SW 1271 (cell line): Measurements from ENCODE around the gene VSNL1.
A peak's percentile ranks its signal among the peaks of the same experiment; 100 is the strongest.

Experiments
- DNase-seq, 2 experiments: peaks; one replicate each; lab custom pipeline; 2025; lab: John Stamatoyannopoulos, UW

The VSNL1 gene

DNA sequence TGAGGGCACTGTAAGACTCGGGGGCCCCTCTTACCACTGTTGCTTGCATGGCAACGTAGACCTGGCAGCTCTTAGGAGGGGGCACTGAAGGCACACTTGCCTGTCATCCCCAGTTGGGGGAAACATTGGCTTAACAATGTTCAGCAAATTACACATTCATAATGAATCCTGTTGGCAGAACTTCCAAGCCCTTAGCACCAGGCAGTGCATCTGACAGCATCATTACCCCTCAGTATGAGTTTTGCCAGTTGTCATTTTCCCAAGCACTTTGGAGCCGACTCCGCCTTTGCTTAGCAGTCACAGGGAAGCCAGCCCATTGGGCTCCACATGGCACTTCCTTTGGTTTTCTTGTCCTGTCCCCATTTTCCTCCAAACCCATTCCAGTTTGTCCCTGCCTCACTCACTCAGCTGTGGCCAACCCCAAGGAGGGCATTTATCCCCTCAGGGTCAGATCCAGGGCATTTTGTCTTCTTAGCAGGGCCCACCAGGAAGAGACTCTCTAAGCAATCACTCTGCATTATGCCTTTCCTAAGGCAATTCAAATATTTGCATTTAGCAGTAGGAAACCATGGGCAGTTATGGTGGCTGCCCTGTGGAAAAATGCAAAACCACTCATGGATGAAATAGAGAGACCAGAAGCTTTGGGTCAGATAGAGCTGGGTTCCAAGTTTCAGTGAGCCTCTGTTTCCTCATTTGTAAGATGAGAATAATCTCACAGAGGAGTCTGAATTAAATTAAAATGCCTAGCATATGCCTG is 73.9 kb downstream of the VSNL1 start:
- no peak for DNase-seq

DNA sequence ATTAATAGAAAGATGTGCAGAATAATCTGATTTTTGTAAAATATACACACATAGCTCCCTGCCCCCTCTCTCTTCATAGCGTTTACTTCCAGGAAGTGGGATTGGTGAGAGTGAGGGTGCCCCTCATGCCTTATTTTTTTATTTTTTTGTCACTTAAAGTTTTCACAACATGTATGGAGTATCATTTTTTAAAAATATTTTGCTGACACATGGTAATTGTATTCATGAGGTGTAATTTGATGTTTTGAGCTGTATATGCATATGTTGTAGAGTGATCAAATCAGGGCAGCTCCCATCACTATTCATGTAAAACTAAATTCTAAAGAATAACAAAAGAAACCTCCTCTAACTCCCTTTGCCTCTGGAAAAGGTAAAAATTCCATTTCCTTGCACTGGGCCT is 74.7 kb downstream of the VSNL1 start:
- DNase-seq, result no peak

DNA sequence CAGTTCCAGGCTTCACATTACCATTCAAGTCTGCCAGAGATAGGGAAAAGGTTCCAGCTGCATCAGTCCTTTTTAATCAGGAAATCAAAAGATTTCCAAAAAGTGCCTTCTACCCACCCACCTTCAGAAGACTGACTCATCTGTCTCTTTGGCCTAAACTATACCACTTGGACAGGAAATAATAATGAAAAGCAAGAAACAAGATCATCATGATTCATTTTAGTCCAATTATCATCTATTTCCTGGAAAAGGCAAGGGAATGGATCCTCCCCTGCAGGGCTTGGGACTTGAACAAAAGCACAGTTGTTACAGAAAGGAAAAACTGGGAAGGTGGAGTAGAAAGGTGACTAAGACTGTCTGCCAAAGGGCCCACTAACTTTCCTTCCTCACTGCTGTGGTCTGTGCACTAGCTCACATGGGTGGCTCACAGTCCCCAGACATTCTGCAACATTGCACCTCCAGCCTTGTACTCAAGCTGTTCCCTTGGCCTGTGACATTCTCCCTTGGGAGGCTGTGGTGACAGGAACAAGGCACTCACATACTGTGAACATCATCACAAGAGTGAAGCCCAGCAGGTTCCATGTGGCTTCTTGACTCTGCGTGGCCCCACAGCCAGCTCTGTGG is 75.3 kb downstream of the VSNL1 start:
- no peak for DNase-seq

DNA sequence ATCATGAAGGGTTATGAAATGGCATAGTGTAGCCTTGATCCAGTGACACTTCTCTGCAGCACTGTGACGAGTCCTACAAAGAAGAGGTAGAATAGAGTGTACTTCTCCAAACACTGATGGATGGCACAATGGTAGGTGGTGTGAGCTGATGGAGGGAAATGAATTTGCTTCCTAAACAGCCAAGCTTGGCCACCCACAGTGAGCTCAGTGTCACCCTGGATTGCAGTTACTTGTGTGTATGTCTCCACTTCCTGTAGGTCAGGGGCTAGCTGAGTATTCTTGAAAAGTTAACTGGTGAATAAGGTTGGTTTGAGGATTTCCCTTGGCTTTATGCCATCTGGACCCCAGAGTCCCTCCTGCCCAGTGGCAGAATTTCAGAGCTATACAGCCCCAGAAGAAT is 75.9 kb downstream of the VSNL1 start:
- DNase-seq, result no peak

DNA sequence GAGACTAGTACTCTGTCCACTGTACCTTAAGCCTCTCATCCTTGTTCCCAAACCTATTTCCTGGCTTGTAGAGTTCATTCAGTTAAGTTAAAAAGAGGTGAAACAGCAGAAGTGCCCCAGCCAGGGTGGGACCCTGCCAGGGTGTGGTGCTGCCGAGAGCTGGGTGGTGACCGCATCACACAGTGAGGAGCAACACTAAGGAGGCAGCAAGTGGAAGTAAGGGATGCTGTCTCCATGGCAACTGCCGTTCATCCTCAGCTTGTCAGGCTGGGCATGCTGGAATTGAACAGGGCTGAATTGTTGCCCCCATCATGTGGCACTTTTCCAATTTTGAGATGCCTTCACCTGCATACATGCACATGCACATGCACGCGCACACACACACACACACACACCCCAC is 77.0 kb downstream of the VSNL1 start:
- DNase-seq, result no peak

DNA sequence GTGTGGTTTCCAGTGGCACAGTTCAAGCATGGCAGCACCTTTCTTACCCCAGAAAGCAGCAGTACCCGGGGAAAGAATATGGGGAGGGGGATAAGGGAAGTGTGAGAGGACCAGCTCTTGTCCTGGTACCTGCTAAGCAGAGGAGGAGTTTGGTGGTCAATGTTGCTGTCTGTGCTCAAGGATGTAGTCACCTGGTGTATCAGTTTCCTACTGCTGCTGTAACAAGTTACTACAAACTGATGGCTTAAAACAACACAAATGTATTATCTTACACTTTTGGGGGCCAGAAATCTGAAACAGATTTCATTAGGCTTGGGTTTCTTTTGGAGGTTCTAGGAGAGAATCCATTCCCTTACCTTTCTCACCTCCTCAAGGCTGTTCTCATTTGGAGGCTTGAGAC is 77.5 kb downstream of the VSNL1 start:
- no peak for DNase-seq

DNA sequence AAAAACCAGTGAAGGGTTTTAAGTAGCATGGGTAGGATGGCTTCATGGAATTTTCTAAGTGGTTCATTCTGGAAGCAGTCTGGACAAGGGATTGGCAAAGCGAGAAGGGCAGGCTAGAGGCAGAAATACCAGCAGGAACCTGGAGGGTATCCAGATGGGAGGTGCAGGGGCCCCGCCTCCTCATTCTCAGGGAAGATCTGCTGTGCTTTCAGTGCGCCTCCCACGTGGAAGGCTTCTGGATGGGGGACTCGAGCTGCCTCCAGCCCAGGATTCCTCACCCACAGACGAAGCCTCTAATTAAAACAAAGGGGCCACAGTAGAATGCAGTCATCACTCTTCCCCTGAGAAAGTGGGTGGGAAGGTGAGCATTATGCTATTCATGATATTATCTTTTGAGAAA is 79.8 kb downstream of the VSNL1 start:
- no peak for DNase-seq

DNA sequence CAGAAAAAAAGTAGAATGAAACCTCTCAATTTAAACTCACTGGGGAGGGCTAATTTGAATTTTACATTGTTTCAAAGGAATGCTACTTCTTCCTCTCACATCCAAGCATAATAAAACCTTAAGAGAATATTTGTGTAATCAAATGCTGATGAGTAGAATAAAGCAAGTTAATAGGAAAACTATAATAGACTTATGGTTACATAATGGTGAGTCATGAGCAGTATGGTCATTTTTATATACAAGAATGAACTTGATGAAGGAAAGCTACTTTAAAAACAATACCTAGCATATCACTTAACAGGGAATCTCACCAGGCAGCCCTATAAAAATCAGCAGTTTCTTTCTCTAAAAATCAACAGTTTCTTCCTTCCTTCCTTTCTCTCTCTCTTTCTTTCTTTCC is 80.3 kb downstream of the VSNL1 start:
- no peak for DNase-seq

DNA sequence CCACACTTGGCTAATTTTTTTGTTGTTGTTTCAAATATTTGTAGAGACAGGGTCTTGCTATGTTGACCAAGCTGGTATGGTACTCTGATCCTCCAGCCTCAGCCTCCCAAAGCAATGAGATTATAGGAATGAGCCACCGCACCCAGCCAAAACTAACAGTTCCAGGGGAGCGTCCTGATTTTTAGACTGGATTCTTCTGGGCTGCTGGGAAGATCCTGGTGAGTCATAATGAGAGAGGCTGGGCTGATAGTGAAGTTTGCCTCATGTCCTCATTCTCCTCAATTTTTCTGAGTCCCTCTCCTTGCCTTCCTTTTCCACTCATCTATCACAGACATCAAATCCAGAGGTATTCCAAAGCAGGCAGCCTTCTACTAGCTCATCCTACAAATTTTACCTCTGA is 81.3 kb downstream of the VSNL1 start:
- DNase-seq, result no peak

DNA sequence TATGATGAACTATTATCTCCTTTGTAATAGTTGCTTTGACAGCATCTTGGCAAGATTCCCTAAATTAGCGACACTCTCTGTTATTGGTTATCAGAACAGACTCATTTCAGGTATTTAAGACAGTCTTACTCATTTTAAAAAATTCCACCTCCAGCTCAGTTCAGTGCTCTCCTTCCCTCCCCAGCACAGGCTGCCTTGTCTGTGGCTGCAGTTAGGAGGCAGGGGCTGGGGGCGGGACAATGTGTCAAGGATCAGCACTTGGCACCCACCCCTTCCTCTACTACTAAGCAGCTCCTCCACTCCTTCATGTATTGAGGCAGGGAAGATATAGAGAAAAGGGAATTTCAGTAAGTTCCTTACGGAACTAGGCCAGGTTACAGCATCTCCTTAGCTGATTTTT is 85.0 kb downstream of the VSNL1 start:
- no peak for DNase-seq

DNA sequence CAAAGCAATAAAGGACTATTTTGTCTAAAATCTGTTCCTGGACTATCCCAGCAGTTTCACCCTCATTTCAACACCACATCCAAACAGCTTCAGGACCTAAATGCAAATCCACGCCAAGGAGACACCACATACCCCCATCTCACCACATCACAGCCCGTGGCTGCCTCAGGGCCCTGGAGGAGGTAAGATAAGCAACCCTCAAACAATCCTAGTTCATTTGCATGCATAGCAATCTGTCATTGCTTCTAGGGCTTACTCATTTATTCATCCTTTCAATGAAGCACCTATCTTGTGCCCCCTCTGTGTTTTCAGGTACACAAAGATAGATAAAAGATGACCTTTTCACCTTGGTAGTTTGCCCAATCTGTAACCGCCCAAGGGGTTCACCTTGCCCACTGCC is 86.5 kb downstream of the VSNL1 start:
- no peak for DNase-seq

DNA sequence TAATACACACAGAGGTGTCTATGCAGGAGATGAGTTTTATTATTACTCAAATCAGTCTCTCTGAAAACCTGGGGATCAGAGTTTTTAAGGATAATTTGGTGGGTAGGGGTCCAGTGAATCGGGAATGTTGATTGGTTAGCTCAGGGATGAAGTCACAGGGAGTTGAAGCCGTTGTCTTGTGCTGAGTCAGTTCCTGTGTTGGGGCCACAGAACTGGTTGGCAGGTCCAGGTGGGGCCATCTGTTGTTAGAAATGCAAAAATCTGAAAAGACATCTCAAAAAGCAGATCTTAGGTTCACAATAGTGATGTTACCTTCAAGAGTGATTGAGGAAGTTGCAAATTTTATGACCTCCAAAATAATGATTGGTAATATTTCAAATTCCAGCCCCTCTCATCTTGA is 86.9 kb downstream of the VSNL1 start:
- DNase-seq, result no peak

DNA sequence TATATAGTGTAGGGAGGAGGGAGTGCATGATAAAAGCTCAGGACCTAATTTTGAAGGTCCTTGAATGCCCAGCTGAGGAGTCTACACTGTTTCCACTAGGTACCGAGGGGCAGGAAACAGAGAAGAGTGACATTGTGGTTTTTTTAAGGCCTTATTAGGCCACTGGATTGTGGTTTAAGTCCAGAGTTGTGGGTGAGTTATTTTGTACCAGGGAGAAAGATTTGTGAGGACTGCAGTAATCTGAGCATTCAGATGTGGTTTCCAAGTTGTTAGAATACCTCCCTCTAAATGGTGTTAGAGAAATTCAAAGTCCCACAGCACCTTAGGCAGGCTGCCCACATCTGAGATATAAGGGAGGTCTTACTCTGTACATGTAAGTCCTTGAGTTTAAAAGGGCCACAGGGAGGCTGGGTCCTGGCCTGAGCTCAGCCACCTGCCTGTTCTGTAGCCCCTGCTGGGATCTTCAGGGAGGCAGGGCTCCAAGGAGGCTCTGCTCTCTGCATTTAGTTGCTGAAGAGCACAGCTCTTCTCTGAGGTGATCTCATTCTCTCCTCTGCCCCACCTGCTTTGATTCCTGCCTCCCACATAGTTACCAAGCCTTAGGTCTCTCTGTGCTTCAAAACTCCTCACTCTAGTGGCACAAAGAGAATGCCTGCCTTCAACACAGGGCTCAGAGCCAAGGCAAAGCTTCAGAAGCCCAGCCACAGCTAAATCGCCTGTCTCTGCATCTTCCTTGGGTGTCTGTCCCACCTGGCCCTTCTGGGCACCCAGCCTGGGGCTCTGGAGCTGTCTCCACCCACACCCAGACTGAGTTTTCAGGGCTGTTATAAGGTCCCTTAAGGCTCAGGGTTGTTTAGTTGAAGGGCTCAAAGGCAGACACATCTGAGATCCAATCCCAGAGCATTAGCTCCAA is 88.1 kb downstream of the VSNL1 start:
- DNase-seq, result no peak

DNA sequence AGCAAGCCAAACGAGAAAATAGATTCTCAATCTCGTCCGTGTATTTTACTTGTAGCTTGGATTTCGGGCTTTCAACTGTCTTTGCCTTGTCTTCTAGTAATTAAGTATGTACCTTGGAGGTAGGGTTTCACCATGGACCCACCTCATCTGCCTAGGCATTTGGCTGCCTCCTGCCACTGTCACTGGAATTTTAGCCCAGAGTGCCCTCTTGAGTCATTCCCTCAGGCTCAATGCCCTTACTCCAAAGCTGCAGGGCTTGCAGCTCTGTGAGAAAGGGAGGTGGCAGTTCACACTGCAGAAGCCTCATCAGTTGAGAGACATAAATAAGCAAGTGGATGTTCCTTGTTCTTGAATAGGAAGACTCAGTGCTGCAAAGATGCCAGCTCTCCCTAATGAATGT is 89.6 kb downstream of the VSNL1 start:
- DNase-seq, result no peak

DNA sequence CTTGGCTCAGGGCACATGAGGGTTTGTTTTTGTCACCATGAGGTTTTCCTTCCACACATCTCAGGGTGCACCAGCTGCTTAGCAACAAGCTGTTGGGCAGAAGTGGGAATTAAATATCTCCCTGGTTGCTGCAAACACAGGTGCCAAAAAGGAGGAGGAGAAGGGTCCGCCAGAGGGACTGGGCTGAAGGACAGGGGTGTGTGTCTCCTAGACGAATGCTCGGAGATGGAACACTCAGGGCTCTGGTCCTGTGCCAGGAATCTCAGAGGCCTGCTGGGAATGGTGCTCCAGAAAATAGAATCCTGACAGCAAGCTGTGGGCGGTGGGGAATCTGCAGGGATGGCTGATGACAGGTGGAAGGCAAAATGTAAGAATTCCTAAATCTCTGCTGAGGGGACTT is 94.5 kb downstream of the VSNL1 start:
- no peak for DNase-seq

DNA sequence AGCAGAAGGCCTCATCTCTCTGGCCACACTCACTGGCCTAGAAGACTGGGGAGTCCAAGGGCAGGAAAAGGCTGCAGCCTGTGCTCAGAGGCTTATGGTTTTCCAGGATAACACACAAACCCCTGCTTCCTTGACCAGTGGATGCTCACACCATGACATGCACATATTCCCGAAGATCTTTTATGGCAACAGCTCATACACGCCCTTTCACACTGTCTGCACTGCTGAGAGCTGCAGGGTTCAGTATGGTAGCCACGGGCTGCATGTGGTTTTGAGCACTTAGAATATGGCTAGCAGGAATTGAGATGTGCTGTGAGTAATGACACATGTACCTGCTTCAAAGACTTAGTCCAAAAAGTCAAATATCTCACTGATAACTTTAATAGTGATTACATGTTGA is 95.8 kb downstream of the VSNL1 start:
- no peak for DNase-seq

DNA sequence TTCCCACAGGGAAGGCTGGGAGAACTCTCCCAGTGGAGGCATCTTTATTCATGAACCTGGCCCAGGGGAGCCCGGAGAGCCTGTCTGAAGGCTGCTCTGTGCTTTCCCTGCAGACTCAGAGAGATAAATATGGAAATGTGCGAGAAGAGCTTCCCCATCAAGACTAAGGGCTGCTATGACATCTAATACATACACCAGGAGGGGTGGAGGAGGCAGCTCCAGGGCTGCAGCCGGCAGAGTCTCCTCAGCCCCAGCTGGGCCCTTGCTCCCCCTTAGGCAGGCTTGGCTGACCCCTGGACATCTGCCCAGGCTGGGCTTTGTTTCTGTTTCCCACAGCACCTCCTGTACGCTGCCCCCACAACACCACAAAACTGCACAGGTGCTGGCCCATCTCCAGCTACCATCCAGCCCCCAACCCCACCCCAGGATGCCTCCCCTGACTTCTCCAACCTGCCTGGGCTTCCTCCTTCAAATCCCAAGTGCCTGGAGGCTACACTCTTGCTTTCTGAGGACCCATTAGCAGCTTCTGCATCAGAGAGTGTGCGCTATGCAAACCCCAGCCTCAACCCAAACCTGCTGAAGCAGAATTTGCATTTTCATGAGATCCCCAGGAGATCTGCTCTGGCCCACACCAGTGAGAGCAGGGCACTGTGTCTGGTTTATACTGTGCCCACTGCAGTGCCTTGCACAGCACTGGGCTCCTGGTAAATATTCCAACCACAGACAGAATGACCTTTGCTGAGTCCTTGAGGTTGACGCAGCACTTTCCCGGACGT is 96.8 kb downstream of the VSNL1 start:
- no peak for DNase-seq

DNA sequence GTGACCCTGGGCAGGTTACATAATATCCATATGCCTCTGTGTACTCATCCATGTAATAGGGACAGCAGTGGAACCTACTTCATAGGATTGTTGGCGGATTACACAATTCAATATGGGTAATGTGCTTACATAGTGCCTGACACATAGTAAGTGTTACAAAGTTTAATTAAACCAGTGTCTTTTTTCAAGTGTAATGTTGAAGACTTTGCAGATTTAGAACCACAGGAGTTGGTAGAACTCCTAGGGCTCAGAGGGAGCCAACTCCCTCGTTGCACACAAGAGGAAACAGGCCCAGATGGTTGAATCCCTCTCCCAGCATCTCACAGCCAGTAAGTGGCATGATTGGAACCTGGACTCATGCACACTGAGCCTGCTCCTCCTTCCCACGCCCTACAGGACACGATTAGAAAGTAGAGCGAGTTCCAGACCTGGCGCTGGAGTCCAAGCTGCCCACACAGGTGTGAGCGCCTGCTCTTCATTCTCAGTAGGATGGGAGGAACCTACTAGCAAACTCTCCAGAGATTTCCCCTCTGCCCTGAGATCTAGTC is 97.8 kb downstream of the VSNL1 start:
- no peak for DNase-seq

DNA sequence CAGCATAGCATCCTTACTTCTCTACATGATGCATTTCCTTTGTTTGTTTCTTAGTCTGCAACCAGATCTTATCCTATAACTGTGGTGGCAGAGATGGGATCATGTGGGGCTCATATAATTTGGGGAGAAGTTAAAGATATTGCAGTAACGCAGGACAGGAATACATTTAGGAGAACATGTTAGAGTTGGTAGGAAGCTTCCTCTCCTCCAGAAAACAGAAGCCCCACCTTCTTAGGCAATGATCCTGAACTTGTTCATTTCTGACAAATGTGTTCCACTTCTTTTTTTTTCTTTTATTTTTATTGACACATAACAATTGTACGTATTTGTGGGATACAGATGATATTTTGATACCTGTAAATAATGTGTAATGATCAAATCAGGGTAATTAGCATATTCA is 99.9 kb downstream of the VSNL1 start:
- DNase-seq, result no peak

DNA sequence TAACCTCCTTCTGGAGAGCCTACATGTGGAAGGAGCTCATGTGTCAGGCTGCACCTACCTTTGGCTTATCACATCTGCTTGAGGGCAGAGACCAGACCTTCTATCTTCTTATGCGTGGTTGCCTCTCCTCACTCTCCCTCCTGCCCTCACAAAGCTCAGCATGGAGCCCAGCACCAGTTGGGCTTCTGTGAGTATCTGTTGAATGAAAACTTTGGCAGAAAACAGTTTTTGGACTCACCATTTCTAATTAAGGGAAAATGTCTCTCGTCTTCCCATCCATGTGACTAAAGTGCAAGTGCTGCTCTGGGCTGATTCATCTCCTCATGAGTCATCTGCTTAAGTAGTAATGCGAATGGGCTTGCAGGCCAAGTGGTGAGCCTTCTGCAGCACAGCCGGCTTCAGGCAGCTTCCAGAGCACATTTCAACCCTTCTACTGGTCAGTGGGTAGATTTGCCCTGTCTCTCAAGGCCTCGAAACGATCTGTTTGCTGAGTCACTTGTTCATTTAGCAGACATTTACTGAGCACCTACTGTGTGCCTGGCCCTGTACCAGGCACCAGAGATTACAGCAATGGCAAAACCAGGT is 102.6 kb downstream of the VSNL1 start:
- peak; percentile 63 to 82 for DNase-seq

DNA sequence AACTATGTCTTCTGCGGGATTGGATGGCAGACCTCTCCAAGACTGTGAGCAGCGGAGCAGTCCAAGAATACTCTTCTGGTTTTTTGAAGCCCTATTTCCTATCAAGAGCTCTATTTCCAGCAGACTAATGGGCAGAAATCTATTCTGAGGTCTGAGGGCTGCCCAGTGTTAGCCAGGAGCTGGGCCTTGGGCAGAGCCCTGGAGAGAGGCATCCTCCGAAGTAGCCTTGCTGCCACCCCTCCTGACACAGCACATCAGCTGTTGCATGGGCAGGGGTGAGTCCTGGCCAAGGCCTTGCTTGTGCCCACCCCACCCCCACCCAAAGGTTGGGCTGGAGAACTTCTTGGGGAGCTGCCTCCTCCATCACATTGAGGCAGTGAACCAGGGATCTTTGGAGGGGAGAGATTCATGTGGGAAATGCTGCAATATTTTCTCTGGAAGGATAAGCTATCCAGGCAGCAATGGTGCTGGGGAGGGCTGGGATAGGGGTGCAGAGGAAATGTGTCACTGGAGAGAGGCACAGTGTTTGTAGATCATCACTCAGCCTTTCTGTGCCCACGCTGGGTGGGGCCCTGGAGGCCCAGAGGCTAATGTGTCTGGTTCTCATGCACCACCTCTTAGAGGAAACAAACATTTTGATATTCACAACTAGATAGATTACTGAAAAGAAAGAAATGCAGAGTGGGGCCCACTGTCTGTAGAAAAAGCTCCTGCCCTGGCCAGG is 104.7 kb downstream of the VSNL1 start:
- DNase-seq, result no peak
